Nucleus accumbens (tissue), 56 donors: ENCODE results near the gene RASSF3.
"Not testable (repeated sequence)": the region's sequence is repeated elsewhere in the genome, so short reads cannot be mapped to it uniquely, and the experiment has no call there.

Experiments
- DNase-seq, 56 donors: peaks; one replicate each; lab custom pipeline; 2025; lab: John Stamatoyannopoulos, UW

RASSF3 gene

GRCh38 chr12:64595863-64596793 lies 14.2 kb upstream of the RASSF3 start:
- DNase-seq: no peak

DNA sequence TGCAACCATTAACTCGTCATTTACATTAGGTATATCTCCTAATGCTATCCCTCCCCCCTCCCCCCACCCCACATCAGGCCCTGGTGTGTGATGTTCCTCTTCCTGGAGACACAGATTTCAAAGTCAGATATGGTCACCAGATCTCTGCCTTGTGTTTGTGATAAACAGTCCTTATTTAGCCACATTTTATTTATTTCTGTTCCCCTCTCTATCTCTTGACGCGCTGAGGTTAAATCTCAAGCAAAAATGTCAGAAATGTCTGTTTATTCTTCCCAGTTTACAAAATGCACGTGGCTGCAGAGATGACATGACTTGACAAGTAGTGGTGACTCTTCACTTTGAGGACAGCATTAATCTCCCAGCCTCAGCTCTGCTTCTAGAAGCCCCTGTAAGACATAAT lies 11.5 kb upstream of the RASSF3 start:
- no peak for DNase-seq

DNA sequence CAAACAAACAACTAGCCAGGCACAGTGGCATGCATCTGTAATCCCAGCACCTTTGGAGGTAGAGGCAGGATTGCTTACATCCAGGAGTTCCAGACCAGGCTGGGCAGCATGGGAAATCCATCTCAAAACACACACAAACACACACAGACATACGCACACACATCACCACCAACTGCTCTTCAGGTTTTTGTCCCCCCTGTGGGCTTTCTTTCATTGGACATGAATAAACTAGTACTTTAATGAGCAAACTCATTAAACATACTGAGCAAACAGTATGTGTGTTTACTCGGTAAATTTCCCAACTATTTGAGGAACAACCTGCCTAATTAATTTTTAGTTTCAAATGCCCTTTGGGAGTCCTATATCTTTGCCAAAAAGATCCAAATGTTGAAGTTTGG lies 10.1 kb upstream of the RASSF3 start:
- DNase-seq: no peak

- DNase-seq: no peak
Measured at GRCh38 chr12:64603183-64603841, 7.0 kb upstream of the RASSF3 start.

DNA sequence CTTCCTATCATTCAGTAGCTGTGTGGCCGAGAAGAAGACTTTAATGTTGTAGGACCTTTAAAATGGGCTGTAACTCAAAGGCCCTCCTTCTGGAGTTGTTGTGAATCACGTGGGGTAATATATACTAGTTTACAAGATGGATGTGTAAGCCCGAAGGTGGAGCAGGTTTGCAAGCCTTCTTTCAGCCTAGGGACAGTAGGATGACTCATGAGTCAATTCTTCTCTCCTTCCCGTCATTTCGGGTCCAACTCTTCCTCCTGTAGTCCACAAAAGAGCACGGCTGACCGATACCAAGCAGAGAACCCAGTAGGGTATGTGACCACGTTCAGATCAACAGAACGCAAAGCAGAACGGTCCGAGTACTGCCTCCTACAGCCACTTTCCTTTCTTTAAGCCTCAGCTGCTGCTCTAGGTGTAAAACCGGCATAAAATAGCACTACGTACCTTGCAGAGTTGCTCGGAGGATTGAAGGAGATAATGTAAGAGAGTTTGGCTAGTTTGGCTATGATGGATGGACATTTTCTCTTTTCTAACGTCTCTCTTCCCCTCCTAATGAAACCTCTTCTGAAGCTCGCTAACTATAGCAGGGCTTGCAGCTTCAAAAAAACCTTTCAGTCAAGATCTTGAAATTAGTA lies 1.3 kb upstream of the RASSF3 start:
- DNase-seq: peak in 6 of 56 donors; percentile 1 to 13 (median 5)

DNA sequence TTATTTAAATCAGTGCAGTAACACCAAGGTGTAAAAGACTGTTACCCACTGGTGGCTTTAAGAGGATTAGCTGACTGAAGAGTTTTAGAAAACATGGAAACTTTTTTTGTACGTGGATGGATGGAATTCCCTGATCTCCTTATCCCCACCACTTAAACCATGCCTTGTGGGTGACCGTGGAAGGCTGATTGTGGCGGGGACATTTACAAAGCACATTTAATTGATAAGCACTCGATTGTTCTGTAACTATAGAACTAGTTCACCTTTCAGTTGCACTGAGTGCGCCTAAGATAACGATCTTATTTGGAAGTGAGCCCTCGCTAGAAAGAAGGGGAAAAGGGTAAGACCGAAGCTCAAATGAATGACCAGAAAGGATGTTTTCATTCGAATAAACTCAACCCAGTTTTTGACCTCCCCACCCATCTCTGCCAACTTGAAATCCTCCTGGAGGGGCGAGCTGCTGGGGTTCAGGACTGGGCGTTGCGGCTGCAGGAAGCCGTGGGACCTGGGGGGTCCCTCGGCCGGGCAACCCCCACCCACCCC lies 688 bp upstream of the RASSF3 start:
- no peak for DNase-seq

- DNase-seq: peak in 18 of 56 donors; percentile 3 to 49 (median 23)
Measured at GRCh38 chr12:64610660-64611340, 505 bp downstream of the RASSF3 start.

- peak in 7 of 56 donors; percentile 1 to 40 (median 18) for DNase-seq
Measured at GRCh38 chr12:64611341-64612284, 1.3 kb downstream of the RASSF3 start.

DNA sequence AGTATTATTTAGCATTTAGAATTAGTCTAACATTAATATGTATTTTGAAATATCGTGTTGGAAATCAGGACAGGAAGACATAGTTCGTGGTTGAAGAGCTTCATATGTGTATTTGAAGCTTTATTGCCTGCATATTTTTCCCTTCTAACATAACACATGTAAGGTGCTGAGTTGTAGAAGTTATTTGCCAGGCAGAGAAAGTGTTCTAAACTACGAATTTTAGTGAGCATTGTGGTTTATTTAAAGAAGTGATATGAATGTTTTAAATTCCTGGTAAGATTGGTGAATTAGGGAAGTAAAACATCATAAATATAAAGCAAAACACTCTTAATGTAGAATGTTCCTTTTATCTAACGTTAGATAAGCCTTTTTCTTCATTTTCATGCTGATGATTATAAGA lies 2.5 kb downstream of the RASSF3 start:
- no peak for DNase-seq

DNA sequence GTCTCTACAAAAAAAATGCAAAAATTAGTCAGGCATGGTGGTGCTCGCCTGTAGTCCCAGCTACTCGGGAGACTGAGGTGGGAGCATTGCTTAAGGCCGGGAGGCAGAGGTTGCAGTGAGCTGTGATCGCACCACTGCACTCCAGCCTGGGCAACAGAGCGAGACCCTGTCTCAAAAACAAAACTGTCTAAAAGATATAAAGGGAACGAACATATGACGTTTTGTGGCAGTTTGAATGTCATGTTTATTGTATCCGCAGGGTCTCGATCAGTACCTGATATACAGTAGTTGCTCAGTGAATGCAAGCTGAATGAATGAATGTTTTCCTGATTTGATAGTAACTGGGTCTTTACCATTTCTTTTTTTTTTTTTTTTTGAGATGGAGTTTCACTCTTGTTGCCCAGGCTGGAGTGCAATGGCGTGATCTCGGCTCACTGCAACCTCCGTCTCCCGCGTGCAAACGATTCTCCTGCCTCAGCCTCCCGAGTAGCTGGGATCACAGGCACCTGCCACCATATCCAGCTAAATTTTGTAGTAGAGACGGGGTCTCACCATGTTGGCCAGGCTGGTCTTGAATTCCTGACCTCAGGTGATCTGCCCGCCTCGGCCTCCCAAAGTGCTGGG lies 3.6 kb downstream of the RASSF3 start:
- not testable (repeated sequence) for DNase-seq

GRCh38 chr12:64616201-64616600 lies 5.9 kb downstream of the RASSF3 start:
- DNase-seq: peak in 2 of 56 donors; percentile 4 to 6

DNA sequence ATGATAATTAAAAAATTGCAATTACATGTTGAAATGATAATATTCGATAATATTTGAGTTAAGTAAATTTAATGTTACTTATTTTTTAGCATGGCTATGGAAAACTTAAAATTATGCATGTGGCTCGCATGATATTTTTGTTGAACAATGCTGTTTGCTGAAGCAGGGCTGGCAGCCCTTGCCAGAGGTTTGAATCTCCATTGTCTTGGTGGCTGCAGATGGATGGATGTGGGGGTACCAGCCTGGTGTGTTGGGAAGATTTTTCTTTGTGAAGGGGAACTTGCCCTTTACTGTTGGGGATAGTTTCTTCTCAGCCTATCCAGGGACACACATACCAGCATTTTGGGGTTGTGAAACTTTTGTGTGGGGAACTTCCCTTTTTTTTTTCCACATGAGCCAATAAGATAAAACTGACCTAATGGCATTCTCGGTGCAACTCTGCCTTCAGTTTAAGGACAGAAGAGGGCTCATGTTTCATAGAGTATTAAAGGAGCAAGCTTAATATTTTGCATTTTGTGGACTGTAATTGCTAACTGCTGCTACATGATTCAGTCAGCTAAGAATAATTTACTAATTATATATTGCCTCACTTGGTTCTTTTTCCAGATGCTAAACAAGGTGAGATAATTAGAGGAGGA lies 8.8 kb downstream of the RASSF3 start:
- peak in 8 of 56 donors; percentile 1 to 23 (median 5) for DNase-seq

GRCh38 chr12:64621257-64621942 lies 11.1 kb downstream of the RASSF3 start:
- no peak for DNase-seq

DNA sequence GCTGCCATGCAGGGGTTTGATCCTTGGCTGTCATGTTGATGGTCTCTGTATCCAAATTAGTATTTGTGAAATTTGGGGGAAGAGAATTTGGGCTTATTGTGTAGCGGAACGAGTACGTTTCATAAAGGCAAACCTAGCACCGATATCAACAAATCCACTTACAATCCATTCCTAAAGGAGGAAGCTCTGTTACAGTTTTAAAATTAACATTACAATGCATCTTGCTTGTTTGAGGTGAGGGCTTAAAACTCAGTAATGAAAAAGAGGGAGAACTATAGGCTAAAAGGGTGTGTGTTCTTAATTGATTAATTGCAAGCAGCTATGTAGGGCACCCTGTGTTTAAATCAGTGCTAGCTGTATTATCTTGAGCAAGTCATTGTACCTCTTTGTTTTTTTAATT lies 13.7 kb downstream of the RASSF3 start:
- no peak for DNase-seq

DNA sequence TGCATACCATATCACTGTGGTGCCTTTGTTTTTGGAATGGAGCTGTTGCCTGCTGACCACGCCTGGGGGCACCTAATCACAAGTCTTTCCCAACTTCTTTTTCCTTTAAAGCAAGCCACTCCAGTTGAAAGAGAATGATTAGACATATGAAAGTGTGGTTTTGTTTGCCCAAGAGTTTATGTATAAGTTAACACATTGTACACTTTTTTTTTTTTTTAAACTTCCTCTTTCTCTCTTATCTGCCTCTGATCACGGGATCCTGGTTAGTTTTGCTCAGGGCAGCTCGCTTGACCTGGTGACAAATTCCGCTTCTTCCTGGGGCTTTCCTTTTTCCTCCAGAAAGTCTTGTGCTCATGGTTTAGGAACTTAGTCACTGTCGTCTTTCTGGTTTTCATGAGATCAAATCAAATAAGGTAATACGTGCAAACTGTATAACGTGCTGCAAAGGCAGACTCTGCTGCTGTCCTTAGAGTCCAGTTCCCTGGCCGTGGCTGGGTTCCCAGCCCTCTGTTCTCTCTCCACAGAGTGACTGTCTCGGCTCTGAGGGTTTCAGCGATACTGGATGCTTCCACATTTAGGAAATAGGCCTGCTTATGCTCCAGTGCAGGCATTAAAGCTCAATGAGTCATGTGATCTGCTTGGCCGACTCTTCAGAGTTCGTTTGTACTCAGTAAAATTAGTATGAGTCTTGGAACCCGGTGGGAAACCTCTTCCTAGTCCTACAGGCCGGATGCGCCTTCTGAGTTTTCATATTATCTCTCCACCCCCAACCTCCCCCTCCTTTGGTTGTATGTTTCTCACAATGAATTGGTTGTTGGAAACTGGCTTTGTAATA lies 15.2 kb downstream of the RASSF3 start:
- peak in 41 of 56 donors; percentile 4 to 62 (median 29) for DNase-seq

GRCh38 chr12:64626588-64626987 lies 16.3 kb downstream of the RASSF3 start:
- not testable (repeated sequence) for DNase-seq

GRCh38 chr12:64627771-64628170 lies 17.5 kb downstream of the RASSF3 start:
- DNase-seq: no peak
